T-helper 1 cell (primary cell): ENCODE data around the gene SMOC2.

Experiments used
- DNase-seq, 5 donors: peaks; one replicate each; pipeline ENCODE4 v3.0.0-alpha.2; 2012 to 2020

Gene SMOC2

DNA sequence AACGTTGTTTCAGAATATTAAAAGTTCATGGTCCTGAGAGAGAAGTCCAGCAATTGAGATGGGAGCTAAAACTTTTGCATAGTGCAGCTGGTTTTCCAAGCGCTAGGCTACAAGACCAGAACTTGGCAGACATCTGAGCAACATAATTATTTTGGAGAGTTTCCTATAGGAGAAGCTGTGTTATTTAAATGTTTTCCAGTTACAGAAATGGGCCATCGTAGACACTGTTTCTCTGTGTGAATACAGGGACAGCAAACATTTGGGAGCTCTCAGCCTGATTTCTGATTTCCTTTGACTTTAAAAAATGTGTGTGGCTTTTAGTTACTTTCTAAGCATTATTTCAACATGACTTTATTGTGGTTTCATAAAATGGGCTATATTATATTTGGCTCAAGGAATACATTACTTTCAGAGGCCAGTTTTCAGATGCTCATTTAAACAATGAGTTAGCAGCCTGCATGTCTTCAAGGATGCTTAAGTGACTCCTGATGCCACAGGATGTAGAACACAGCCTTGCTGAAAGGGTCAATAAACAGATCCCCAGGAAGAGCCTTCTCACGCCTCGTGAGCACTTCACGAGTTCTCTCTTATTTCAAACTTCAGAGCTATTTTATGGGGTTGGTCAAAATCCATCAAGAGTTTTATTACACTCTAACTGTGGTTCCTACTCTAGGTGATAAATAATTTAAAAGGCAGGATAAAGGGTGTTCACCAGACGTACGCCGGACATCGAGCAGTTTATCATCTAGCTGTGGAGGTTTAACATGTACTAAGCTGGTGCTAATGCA, 193.8 kb downstream of the SMOC2 start:
- DNase-seq: no peak

GRCh38 chr6:168636147-168637004, 195.4 kb downstream of the SMOC2 start:
- no peak for DNase-seq

DNA sequence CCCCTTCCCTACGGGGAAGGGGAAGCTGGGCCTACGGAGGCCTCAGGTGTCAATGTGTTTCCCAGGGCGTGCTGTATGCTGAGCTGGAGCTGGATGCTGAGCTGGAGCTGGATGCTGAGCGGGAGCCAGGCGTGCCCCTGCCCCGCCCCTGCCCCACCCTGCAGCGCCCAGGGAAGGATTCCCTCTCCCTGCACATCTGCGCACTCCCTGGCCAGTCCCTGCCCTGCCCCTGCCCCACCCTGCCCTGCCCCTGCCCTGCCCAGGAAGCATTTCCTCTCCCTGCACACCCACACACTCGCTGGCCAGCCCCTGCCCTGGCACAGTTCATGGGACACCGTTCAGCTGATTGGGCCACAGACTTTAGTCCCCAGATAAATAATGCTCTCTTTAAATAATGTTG, 196.8 kb downstream of the SMOC2 start:
- DNase-seq: no peak

GRCh38 chr6:168638468-168639271, 197.7 kb downstream of the SMOC2 start:
- DNase-seq: no peak

- DNase-seq: no peak
These were observed 199.2 kb downstream of the SMOC2 start for GRCh38 chr6:168640181-168640580.

- no peak for DNase-seq
These were observed 199.8 kb downstream of the SMOC2 start for GRCh38 chr6:168640768-168641167.

DNA sequence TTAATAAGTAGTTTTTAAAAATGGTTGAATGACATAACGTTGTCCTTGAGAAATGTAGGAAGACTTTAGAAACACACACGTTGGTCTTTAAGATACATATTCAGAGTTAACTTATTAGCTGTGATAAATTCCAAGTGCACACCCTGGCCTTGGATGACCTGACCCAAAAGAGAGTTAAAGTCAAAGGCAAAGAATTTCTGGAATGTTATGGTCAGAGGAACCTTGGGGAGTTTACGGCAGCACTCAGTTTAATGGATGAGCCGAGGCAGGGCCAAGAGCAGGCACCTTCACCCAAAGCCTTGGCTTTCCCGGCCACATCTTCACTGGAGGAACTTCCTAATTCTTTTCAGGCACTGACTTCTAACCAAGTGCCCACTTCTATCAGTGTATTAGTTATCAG, 200.5 kb downstream of the SMOC2 start:
- DNase-seq: no peak

DNA sequence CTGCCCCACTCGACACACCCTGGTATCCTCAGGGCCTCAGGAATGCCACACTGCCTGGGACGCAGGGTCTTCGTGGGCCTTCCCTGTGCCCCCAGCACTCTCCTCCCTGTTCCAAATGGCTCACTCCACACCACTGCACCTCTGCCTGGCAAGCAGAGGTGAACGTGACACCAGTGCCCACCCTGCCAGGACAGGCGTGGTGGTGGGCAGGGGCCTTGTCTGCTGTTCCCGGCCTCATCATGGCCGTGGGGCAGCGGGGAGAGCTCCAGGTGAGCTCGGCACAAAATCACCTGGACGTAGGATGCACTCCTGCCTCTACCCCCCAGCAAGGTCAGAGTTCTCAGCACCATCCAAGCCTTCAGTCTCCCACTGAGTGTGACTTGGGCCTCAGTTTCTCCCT, 202.4 kb downstream of the SMOC2 start:
- no peak for DNase-seq

DNA sequence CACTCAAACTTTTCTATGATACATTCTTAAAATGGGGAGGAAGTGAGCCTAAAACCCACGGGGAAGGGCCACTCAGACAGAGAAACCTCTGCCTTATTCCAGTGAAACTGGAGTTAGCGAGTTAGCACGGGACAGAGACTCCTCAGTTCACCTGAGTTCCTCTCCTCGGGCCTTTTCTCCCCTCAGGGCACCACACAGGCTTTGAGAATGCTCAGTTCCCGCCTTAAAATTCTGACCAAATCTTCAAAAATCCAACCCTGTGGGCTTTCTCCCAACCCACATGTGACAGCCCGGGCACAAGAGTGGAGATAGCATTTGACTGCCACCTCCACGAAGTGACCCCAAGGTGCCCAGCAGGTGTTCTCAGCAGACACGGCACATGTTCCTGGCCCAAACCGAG, 204.3 kb downstream of the SMOC2 start:
- DNase-seq: no peak

DNA sequence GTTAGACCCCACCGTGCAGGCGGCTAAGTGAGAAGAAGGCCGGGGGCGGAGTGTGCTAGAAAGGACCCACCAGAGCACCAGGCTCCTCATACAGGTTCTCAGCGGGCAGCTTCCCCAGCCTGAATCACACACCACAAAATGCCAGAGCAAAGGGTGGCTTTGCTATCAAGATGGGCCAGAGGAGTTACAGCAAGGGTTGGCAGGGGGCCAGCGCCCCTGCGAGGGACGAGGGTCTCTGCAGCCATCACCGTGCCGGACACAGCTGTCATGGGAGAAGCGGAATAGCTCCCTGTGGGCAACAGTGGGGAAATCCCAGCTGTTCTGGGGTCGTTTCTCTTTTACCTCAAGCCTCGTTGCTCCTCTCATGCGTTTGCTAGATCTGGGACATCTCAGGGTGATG, 206.3 kb downstream of the SMOC2 start:
- no peak for DNase-seq

DNA sequence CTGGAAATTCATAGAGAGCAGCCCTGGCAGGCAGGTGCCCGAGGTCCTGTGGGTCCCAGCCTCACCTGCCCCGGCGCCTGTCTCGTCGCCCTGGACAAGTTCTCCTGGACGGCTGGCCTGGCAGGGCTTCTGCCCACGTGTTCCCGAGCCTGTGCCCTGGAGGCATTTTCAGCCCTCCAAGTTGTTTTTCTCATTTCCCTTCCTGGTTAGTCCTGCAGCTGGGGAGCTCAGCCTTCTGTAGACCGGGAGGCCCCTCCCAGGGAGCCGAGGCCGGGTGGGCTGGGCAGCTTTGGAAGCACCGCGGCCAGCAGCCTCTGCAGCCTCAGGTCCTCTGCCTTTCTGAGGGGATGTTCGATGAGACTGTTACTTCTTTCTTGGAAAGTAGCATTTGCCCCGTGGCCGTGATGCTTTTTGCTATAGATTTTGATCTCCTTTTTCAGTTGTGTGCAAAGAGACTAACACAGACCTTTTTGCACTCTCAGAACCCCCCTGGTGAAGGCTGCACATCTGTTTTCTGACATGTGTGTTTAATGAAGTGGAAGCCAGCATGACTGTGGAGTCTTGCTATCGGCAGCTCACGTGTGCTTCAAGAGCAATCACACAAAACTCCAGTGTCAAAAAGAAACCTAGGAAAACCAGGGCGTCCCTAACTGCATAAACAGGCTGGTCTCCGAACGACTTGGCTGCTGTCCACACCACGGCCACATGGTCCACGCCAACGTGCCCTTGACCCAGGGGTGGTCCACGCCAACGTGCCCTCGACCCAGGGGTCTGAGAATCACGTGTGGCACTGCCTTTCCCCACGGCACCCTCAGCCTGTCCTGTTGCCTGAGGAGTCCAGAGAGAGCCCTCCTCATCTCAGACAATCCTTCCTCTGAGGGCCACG, 207.5 kb downstream of the SMOC2 start:
- no peak for DNase-seq

DNA sequence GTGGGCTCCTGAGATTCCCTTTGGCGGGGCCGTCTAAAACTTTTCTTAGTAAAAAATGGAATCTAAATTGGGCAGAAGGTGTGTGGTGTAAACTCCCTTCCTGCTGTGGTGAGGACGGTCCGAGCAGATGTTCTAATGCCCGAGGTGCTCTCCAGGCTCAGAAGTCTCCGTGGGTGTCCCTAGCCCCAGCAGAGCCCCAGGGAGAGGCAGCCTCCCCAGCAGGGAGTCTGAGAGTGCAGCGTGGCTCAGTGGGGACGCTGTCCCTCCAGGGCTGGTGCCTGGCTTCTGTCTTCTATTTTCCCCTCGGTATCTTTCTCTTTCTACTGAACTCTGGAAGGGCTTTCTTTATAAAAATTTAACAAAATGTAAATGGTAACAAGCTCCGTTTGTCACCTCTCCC, 208.2 kb downstream of the SMOC2 start:
- no peak for DNase-seq

GRCh38 chr6:168650671-168651111, 209.7 kb downstream of the SMOC2 start:
- no peak for DNase-seq

GRCh38 chr6:168655462-168656152, 214.6 kb downstream of the SMOC2 start:
- no peak for DNase-seq

- no peak for DNase-seq
These were observed 217.1 kb downstream of the SMOC2 start for GRCh38 chr6:168658059-168658458.

DNA sequence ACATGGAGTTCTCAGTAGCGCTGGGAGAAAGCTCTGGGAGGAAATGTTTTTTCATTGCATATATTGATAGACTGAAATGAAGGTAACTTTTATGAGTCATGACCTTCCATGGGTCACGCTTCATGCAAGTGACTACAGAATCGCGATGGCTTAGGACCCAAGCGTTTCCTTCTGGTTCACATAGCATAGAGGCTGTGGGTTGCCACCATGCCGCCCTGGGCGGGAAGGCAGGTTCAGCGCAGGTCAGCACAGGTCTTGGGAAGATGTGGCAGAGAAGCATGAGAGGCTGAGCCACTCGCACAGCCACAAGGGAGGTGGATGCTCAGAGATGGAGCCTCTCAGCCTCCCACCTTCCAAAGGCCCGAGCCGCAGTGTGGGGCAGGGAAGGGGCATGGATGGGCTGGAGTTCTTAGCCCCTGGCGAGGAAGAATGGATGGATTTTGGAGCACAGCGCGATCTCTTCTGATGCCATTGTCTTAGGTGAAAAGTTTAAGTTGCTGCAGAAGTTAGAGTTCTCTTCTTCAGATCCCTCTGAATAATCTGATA, 219.5 kb downstream of the SMOC2 start:
- DNase-seq: no peak

- no peak for DNase-seq
These were observed 221.4 kb downstream of the SMOC2 start for GRCh38 chr6:168662301-168662936.

- DNase-seq: no peak
These were observed 222.1 kb downstream of the SMOC2 start for GRCh38 chr6:168663041-168663440.

DNA sequence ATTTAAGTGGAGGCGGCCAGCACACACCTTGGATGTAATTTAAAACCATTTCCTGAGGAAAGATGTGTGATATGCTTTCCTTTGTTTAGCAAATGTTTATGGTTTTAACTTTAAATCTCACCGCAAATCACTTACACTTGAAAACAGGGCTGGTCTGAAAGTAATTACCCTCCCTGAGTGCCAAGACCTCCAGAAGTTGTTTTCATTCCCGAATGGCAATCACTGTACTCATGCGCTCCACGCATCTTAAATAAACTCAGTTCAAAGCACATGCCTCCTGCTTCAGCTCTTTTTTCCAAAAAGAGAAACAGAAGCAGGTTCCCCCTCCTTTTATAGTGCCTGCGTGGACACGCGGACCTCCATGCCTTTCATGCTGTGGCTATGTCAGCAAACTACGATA, 224.0 kb downstream of the SMOC2 start:
- no peak for DNase-seq

GRCh38 chr6:168666170-168666569, 225.2 kb downstream of the SMOC2 start:
- DNase-seq: no peak
